ENCODE measurements around the gene GSTCD.
"Not testable (repeated sequence)": the region's sequence is repeated elsewhere in the genome, so short reads cannot be mapped to it uniquely, and the experiment has no call there.

The GSTCD gene

GRCh38 chr4:105708181-105709080 is at the start of gene GSTCD, which contains the start of gene INTS12:
TSS of gene GSTCD (plus strand) at chr4:105708784. CDS start at chr4:105717614, 8,830 bp downstream.
TSS of gene INTS12 (minus strand) at chr4:105708689. CDS start at chr4:105700005, 8,684 bp downstream.
- DNase-seq (ENCODE audit: low read depth), result peak; percentile 74

- DNase-seq (ENCODE audit: low read depth), result no peak
Measured at GRCh38 chr4:105659190-105659589, 49.4 kb upstream of the GSTCD start.

GRCh38 chr4:105661028-105661427 is 47.6 kb upstream of the GSTCD start:
- no peak for DNase-seq (ENCODE audit: low read depth)

GRCh38 chr4:105662935-105663675 is 45.5 kb upstream of the GSTCD start:
- DNase-seq (ENCODE audit: low read depth), result no peak

- DNase-seq (ENCODE audit: low read depth), result no peak
Measured at GRCh38 chr4:105666693-105667092, 41.9 kb upstream of the GSTCD start.

GRCh38 chr4:105670684-105671083 is 37.9 kb upstream of the GSTCD start:
- DNase-seq (ENCODE audit: low read depth), result no peak

- no peak for DNase-seq (ENCODE audit: low read depth)
Measured at GRCh38 chr4:105671301-105671700, 37.3 kb upstream of the GSTCD start.

- DNase-seq (ENCODE audit: low read depth), result no peak
Measured at GRCh38 chr4:105674011-105674410, 34.6 kb upstream of the GSTCD start.

- DNase-seq (ENCODE audit: low read depth), result no peak
Measured at GRCh38 chr4:105677709-105678108, 30.9 kb upstream of the GSTCD start.

- no peak for DNase-seq (ENCODE audit: low read depth)
Measured at GRCh38 chr4:105679186-105679585, 29.4 kb upstream of the GSTCD start.

- DNase-seq (ENCODE audit: low read depth), result no peak
Measured at GRCh38 chr4:105683038-105683437, 25.5 kb upstream of the GSTCD start.

GRCh38 chr4:105686571-105686970 is 22.0 kb upstream of the GSTCD start:
- no peak for DNase-seq (ENCODE audit: low read depth)

GRCh38 chr4:105694812-105695211 is 13.8 kb upstream of the GSTCD start:
- DNase-seq (ENCODE audit: low read depth), result not testable (repeated sequence)

- not testable (repeated sequence) for DNase-seq (ENCODE audit: low read depth)
Measured at GRCh38 chr4:105695832-105696231, 12.8 kb upstream of the GSTCD start.

GRCh38 chr4:105698607-105699006 is 10.0 kb upstream of the GSTCD start:
- no peak for DNase-seq (ENCODE audit: low read depth)

GRCh38 chr4:105707782-105708180 is 803 bp upstream of the GSTCD start:
- no peak for DNase-seq (ENCODE audit: low read depth)

- peak; percentile 15 for DNase-seq (ENCODE audit: low read depth)
Measured at GRCh38 chr4:105709081-105709450, 482 bp downstream of the GSTCD start.

- DNase-seq (ENCODE audit: low read depth), result no peak
Measured at GRCh38 chr4:105710012-105710600, 1.5 kb downstream of the GSTCD start.

- DNase-seq (ENCODE audit: low read depth), result no peak
Measured at GRCh38 chr4:105710678-105711077, 2.1 kb downstream of the GSTCD start.

GRCh38 chr4:105712766-105713165 is 4.2 kb downstream of the GSTCD start:
- no peak for DNase-seq (ENCODE audit: low read depth)

- DNase-seq (ENCODE audit: low read depth), result no peak
Measured at GRCh38 chr4:105714071-105714521, 5.5 kb downstream of the GSTCD start.

- DNase-seq (ENCODE audit: low read depth), result no peak
Measured at GRCh38 chr4:105714932-105715331, 6.3 kb downstream of the GSTCD start.

All from HS-5 (cell line).